Skeletal muscle satellite cell (primary cell): Measurements from ENCODE around the gene NBPF4.
"Not testable (repeated sequence)": the region's sequence is repeated elsewhere in the genome, so short reads cannot be mapped to it uniquely, and the experiment has no call there.

Experiments
- H3K27me3 ChIP-seq: 2 replicates; pipeline ENCODE4 v1.7.0; 2013; ENCODE audit warnings: low read length; ENCODE audit not compliant: control insufficient read depth, insufficient read depth
- H3K36me3 ChIP-seq: 2 replicates; pipeline ENCODE4 v1.7.0; 2013; ENCODE audit warnings: mild to moderate bottlenecking, control low read depth, low read length; ENCODE audit not compliant: insufficient read depth
- H3K4me1 ChIP-seq: 2 replicates; pipeline ENCODE4 v1.7.0; 2013; ENCODE audit warnings: low read length; ENCODE audit not compliant: control insufficient read depth, insufficient read depth
- H3K4me2 ChIP-seq: 2 replicates; pipeline ENCODE4 v1.7.0; 2013; ENCODE audit warnings: mild to moderate bottlenecking, low read length
- H3K4me3 ChIP-seq: 2 replicates; pipeline ENCODE4 v1.7.0; 2013; ENCODE audit warnings: low read length
- H3K9ac ChIP-seq: 2 replicates; pipeline ENCODE4 v1.7.0; 2013; ENCODE audit warnings: mild to moderate bottlenecking, low read depth, low read length, moderate library complexity
- H3K9me3 ChIP-seq: replicated peaks from 2 replicates; pipeline ENCODE4 v1.7.0; 2013; ENCODE audit warnings: mild to moderate bottlenecking, control low read depth, low read length

The NBPF4 gene

GRCh38 chr1:108229976-108230375, 13.9 kb downstream of the NBPF4 start:
- not testable (repeated sequence) for H3K27me3 ChIP-seq, H3K9me3 ChIP-seq, H3K36me3 ChIP-seq, H3K9ac ChIP-seq, H3K4me2 ChIP-seq, H3K4me3 ChIP-seq, H3K4me1 ChIP-seq

DNA sequence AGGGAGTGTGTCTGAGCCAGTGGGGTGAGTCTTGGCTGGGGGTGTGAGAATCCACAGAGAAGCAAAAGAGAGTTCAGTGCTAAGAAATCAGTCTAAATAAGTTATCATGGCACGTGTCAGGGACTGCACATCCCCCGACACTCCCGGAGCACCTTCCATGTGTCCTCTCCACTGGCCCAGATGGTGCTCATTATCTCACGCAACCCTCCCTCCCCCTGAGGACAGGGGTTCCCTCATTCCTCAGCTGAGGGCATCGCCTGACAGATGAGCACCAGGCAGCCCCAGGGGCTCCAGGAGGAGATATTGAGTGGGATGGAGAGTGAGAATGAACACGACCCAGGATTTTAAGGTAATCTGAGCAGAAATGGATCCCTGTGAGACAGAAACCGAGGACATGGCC, 16.1 kb downstream of the NBPF4 start:
- H3K4me1 ChIP-seq, H3K4me2 ChIP-seq, H3K36me3 ChIP-seq: not testable (repeated sequence)

DNA sequence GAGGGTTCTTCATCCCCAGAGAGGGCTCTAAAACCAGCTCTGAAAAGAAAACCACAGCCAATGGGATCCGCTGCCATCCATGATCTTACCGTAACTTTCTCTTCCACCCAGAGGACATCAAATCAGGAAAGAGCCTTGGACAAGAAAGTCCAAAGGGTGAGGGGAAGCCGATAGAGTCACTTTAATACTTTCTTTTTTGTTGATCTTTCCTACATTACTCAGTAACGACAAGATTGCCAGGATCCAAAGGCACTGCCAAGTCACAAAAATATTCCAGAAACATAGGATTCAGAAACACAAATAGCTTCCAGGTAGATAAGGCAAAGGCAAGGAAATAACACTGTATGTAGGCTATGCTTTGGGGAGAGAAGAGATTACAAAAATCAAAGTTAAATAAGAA, 17.0 kb downstream of the NBPF4 start:
- not testable (repeated sequence) for H3K4me2 ChIP-seq, H3K4me1 ChIP-seq, H3K4me3 ChIP-seq, H3K27me3 ChIP-seq, H3K36me3 ChIP-seq, H3K9me3 ChIP-seq, H3K9ac ChIP-seq

More for the DNA sequence above, 16.1 kb downstream of the NBPF4 start:
- not testable (repeated sequence) for H3K9ac ChIP-seq, H3K27me3 ChIP-seq, H3K4me3 ChIP-seq, H3K9me3 ChIP-seq

DNA sequence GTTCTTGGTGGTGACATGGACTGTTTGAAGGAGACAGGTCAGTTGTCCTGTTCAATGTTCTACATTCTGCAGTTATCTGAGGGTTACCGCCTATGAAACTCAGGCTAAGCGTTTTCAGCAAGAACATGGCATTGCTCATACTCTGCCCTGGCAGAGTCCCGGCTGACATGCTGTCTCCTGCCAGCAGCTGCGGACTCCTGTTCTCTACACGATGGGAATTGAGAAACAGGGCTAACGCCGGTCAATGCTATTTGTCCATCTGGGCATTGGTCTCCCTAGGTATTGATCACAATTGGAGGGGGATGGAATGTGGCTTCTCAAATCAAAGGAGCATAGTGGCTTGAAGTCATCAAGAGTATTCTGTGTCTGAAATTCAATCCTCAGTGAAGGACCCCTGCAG, 20.6 kb downstream of the NBPF4 start:
- not testable (repeated sequence) for H3K4me1 ChIP-seq, H3K4me2 ChIP-seq, H3K36me3 ChIP-seq, H3K27me3 ChIP-seq, H3K9ac ChIP-seq, H3K4me3 ChIP-seq, H3K9me3 ChIP-seq

- not testable (repeated sequence) for H3K4me1 ChIP-seq, H3K36me3 ChIP-seq, H3K4me2 ChIP-seq, H3K27me3 ChIP-seq, H3K9ac ChIP-seq, H3K4me3 ChIP-seq, H3K9me3 ChIP-seq
Observed at GRCh38 chr1:108217515-108218174, 26.2 kb downstream of the NBPF4 start.

- H3K4me3 ChIP-seq, H3K9me3 ChIP-seq, H3K36me3 ChIP-seq, H3K4me2 ChIP-seq, H3K9ac ChIP-seq, H3K27me3 ChIP-seq, H3K4me1 ChIP-seq: not testable (repeated sequence)
Observed at GRCh38 chr1:108217007-108217406, 26.9 kb downstream of the NBPF4 start.

DNA sequence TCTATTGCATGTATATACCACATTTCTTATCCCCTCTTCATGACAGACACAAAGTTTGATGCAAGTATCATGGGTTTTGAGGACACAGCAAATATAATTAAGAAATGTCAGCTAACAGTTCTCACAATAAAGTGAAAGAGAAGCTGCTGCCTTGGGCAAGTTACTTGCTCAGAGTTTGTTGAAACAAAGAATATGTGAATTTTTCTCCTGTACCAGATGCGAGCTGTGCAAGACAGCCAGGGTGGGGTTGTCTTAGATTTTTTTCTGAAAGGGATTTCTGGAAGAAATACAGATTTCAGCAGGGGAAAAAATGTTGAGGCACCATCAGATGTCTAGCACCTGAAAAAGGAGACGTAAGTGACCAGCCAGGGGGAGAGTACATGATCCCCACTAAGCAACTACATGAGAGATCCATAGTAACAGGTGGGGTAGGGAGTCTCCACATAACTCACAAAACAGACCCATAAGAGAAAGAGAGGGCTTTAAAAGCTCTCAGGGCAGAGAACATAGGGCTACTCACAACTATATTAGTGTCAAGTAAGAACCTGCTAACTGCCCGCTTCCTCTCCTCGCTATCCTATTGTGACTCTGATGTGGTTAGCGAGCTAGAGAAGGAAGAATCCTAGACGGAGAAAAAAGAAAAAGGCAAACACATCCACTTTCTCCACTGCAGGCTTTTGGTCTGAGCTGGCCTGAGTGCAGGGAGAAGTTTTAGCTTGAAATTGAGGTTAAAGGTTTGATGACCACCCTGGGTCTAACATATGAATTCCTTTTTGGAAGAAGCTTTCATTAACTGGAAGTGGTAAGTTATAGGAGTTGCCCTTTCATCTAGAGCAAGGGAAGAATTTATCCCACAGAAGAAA, 27.6 kb downstream of the NBPF4 start:
- H3K27me3 ChIP-seq = peaks cover 10% of the 10 kb centered on the region
- not testable (repeated sequence) for H3K4me1 ChIP-seq, H3K36me3 ChIP-seq, H3K9ac ChIP-seq, H3K9me3 ChIP-seq, H3K4me2 ChIP-seq, H3K4me3 ChIP-seq

GRCh38 chr1:108214641-108215465, 29.0 kb downstream of the NBPF4 start:
- H3K27me3 ChIP-seq = peaks cover 10% of the 10 kb centered on the region
- peak overlapping the region; percentile 68 for H3K4me2 ChIP-seq
- H3K4me1 ChIP-seq, H3K9ac ChIP-seq, H3K9me3 ChIP-seq, H3K4me3 ChIP-seq, H3K36me3 ChIP-seq: not testable (repeated sequence)

GRCh38 chr1:108211014-108211413, 32.9 kb downstream of the NBPF4 start:
- Histone ChIP-seq H3K27me3 (peaks cover 33% of the 10 kb centered on the region), H3K4me1 (peaks cover 2% of the 10 kb centered on the region), H3K4me2 (no peak overlapping the region), H3K4me3 (no peak overlapping the region), H3K36me3 (no peaks in the 10 kb centered on the region), H3K9me3 (no peaks in the 10 kb centered on the region), H3K9ac (no peak overlapping the region)

- Histone ChIP-seq H3K27me3 (peaks cover 33% of the 10 kb centered on the region), H3K9ac (no peak overlapping the region), H3K4me2 (no peak overlapping the region), H3K4me1 (no peaks in the 10 kb centered on the region), H3K36me3 (no peaks in the 10 kb centered on the region), H3K4me3 (no peak overlapping the region), H3K9me3 (no peaks in the 10 kb centered on the region)
Observed at GRCh38 chr1:108209456-108210108, 34.3 kb downstream of the NBPF4 start.

- no peak overlapping the region for H3K4me2 ChIP-seq
- H3K4me3 ChIP-seq = no peak overlapping the region
- H3K9me3 ChIP-seq = no peaks in the 10 kb centered on the region
- H3K9ac ChIP-seq = no peak overlapping the region
- no peaks in the 10 kb centered on the region for H3K4me1 ChIP-seq
- peaks cover 33% of the 10 kb centered on the region for H3K27me3 ChIP-seq
- no peaks in the 10 kb centered on the region for H3K36me3 ChIP-seq
Observed at GRCh38 chr1:108208724-108209446, 35.0 kb downstream of the NBPF4 start.
